AG09319 (cell line): ENCODE results near the gene SPATA2.

Experiments used
- DNase-seq: peaks from one replicate; pipeline ENCODE4 v3.0.0-alpha.2; 2010; ENCODE audit warnings: low read depth; ENCODE audit errors: extremely low read depth
- CTCF ChIP-seq: IDR thresholded peaks from 2 replicates; pipeline ENCODE4 v1.5.1; 2011; ENCODE audit warnings: low read depth, mild to moderate bottlenecking, inconsistent platforms, low read length, moderate library complexity

The SPATA2 gene

GRCh38 chr20:49854190-49854875 is 61.0 kb downstream of the SPATA2 start:
- no peak for TF ChIP-seq CTCF
- no peak for DNase-seq

GRCh38 chr20:49853640-49854039 is 61.7 kb downstream of the SPATA2 start:
- no peak for DNase-seq
- no peak for TF ChIP-seq CTCF
